ENCODE measurements around the gene MEGF10.

Gene MEGF10

GRCh38 chr5:127353327-127353726 is 62.7 kb downstream of the MEGF10 start:
- Histone ChIP-seq H3K4me3 (no peak overlapping the region), H3K27ac (no peak overlapping the region)
- no peak for DNase-seq (ENCODE audit: low spot score)
- TF ChIP-seq, protein P1, sequence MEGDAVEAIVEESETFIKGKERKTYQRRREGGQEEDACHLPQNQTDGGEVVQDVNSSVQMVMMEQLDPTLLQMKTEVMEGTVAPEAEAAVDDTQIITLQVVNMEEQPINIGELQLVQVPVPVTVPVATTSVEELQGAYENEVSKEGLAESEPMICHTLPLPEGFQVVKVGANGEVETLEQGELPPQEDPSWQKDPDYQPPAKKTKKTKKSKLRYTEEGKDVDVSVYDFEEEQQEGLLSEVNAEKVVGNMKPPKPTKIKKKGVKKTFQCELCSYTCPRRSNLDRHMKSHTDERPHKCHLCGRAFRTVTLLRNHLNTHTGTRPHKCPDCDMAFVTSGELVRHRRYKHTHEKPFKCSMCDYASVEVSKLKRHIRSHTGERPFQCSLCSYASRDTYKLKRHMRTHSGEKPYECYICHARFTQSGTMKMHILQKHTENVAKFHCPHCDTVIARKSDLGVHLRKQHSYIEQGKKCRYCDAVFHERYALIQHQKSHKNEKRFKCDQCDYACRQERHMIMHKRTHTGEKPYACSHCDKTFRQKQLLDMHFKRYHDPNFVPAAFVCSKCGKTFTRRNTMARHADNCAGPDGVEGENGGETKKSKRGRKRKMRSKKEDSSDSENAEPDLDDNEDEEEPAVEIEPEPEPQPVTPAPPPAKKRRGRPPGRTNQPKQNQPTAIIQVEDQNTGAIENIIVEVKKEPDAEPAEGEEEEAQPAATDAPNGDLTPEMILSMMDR (IDR thresholded peaks at IDR 0.05) = no peak

- no peak overlapping the region for H3K4me3 ChIP-seq
- H3K27ac ChIP-seq = no peak overlapping the region
- TF ChIP-seq, protein P1 (IDR thresholded peaks at IDR 0.05) = no peak
- DNase-seq (ENCODE audit: low spot score) = no peak
Observed at GRCh38 chr5:127353796-127354195, 63.2 kb downstream of the MEGF10 start.

DNA sequence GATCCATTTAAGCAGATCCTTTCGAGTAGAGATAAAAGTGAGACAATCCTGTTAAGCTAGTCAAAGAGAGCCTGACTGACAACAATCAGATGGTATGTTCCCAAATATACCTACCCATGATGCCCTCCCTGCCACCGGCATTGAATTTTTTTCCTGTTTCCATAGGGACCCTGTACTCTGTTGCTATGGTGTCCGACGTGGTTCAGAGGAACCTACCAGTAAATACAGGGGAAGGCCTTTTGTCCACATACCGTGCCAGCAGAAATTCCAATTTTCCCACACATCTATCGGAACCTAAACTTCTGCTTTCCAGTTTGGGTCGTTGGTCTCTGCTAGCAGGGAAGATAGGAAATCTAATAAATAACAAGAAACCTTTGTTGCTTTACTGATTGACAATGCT is 64.7 kb downstream of the MEGF10 start:
- TF ChIP-seq, protein P1 (IDR thresholded peaks at IDR 0.05) = no peak
- DNase-seq (ENCODE audit: low spot score) = no peak
- Histone ChIP-seq H3K27ac (no peak overlapping the region), H3K4me3 (no peak overlapping the region)

DNA sequence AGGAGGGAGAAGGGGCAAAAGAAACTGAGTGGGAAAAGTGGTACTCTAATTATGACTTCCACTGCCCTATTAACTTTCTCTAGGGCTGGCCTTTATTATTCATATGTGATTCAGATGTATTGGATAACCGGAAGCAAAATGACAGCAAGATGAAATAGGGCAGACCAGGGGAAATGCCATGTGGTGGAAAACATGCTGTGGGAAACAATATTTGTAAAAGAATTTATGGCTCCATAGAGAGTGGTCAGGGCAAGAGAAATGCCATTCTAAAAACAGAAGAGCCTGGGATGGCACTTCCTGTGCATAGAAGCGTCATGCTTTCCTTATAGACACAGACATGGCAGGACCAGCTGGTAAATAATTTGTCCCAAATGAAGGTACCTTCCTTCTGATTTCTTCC is 67.7 kb downstream of the MEGF10 start:
- no peak for DNase-seq (ENCODE audit: low spot score)
- H3K27ac ChIP-seq = no peak overlapping the region
- no peak overlapping the region for H3K4me3 ChIP-seq
- TF ChIP-seq, protein P1 (IDR thresholded peaks at IDR 0.05) = no peak

DNA sequence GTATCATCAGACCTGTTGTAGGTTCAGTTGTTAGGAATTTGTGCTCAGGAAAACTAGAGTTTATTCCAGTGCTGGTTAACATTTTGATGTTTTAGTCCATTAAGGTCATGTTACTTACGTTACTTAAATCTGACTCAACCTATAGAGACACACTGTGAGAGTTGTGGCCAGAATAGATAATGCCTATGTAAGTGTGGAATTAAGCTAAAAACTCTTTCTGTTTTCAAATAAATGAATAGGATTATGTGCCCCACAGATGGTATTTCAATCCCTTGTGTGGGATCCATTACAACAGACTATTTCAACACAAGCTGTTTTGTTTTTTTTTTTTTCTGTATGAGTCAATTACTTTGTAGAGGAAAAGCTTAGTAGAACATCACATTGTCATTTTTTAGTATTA is 68.1 kb downstream of the MEGF10 start:
- DNase-seq (ENCODE audit: low spot score) = no peak
- Histone ChIP-seq H3K4me3 (no peak overlapping the region), H3K27ac (no peak overlapping the region)
- TF ChIP-seq, protein P1 (IDR thresholded peaks at IDR 0.05) = no peak

DNA sequence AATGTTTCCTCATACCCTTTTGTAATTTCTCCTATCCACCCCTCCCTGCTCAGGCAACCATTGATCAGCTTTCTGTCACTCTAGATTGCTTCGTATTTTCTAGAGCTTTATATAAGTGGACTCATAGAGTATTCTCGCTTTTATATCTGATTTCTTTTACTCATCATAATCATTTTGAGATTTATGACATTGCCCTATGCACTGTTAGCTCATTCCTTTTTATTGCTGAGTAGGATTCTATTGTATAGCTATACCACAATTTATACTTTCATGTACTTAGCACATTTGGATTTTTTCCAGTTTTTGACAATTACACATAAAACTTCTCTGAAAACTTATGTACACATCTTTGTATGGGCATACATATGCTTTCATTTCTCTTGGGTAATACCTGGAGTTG is 68.9 kb downstream of the MEGF10 start:
- DNase-seq (ENCODE audit: low spot score) = no peak
- no peak overlapping the region for H3K27ac ChIP-seq
- H3K4me3 ChIP-seq = no peak overlapping the region
- TF ChIP-seq, protein P1 (IDR thresholded peaks at IDR 0.05) = no peak

DNA sequence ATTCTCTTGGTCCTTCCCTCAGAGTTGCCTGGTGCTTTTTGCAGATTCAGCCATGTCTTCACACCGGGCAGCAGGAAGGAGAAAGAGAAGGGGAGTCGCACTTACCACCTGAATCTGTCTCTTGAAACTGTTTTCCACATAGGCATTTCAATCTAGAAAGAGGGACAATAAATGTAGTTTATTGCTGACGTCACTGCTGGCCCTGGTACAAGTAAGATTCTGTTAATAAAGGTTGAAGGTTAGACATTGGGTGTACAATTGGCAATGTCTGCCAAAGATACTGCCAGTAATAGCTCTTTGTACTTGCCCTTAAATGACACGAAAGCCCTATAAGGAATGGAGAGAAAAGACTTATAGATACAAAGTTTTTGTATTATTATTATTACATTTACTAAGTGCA is 72.8 kb downstream of the MEGF10 start:
- no peak overlapping the region for H3K4me3 ChIP-seq
- no peak overlapping the region for H3K27ac ChIP-seq
- TF ChIP-seq, protein P1 (IDR thresholded peaks at IDR 0.05) = no peak
- no peak for DNase-seq (ENCODE audit: low spot score)
